Measurements from ENCODE around the gene VSIG8. TPM values are rescaled to one million over a fixed set of nuclear protein-coding genes. Genes with fewer than 3 reads are reported as not detected.

VSIG8 gene
- total RNA-seq, 1 experiment from 2014 or later, result not detected

GRCh38 chr1:159841749-159842148, 20.7 kb downstream of the VSIG8 start:
- intact Hi-C loops (cut with micrococcal nuclease; ENCODE audit: unreplicated experiment), result no loop called here
- H3K9me3 ChIP-seq (ENCODE audit: low read depth, low read length, poor library complexity, severe bottlenecking), result no peaks in the 10 kb centered on the region
- no peaks in the 10 kb centered on the region for H3K36me3 ChIP-seq (ENCODE audit: insufficient read depth, low read length, poor library complexity, severe bottlenecking)
- BruUV-seq (replicated peaks), result no TSS peak
- H3K27me3 ChIP-seq (replicated peaks; ENCODE audit: insufficient read depth, low read depth, low read length, poor library complexity), result no peaks in the 10 kb centered on the region
- CTCF ChIA-PET, result no interaction called here
- no peak for DNase-seq (ENCODE audit: low spot score)
- POLR2A ChIA-PET (ENCODE audit: low non-redundant PET), result no interaction called here
- H3K4me3 ChIP-seq (ENCODE audit: low read depth, low read length, poor library complexity, severe bottlenecking), result no peak overlapping the region
- peaks cover 17% of the 10 kb centered on the region for H3K4me1 ChIP-seq (ENCODE audit: insufficient read depth, low read length, poor library complexity, severe bottlenecking)
- TF ChIP-seq CTCF (conservative IDR thresholded peaks at IDR 0.05; ENCODE audit: low read depth, low read length) (no peak), EZH2 (IDR thresholded peaks at IDR 0.05; ENCODE audit: borderline replicate concordance, low read depth, low read length, poor library complexity, severe bottlenecking) (no peak)
- H3K27ac ChIP-seq (ENCODE audit: low read depth, low read length, poor library complexity, severe bottlenecking), result peak overlapping the region; percentile 29

DNA sequence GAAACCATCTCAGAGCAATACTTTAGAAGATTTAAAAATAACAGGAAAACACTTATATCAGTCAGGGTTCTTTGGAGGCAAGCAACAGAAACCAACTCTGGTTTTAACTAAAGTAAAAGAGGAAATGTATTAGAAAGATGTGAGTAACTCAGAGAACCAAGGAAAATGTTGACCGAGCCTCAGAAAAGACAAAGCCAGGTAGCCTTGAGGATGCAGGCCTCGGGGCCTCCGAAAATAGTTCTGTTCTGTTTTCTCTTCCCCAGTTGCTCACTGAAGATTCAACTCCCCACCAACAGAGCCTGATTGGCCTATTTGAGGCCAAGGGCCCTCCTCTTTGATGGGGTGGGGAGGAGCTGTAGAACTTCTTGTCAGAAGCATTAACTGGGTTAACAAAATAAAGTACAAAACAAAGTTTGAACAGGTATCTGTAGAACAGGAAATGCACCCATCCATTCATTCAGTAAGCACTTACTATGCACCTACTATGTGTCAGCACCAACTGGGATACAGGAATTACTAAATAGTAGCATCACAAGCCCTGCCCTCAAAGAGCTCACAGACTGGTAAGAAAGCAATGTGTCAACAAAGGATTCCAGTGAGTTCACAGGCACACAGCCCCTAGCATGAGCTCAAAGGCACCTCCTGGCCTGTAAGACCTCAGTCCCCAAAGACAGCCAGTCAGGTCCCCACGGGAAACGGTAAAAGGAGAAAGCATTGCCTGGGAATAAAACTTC, 23.2 kb downstream of the VSIG8 start:
- TF ChIP-seq CTCF (conservative IDR thresholded peaks at IDR 0.05; ENCODE audit: low read depth, low read length), result no peak
- TF ChIP-seq EZH2 (IDR thresholded peaks at IDR 0.05; ENCODE audit: borderline replicate concordance, low read depth, low read length, poor library complexity, severe bottlenecking), result no peak
- Histone ChIP-seq H3K9me3 (ENCODE audit: low read depth, low read length, poor library complexity, severe bottlenecking) (no peaks in the 10 kb centered on the region), H3K4me3 (ENCODE audit: low read depth, low read length, poor library complexity, severe bottlenecking) (no peak overlapping the region), H3K27me3 (replicated peaks; ENCODE audit: insufficient read depth, low read depth, low read length, poor library complexity) (no peaks in the 10 kb centered on the region), H3K36me3 (ENCODE audit: insufficient read depth, low read length, poor library complexity, severe bottlenecking) (no peaks in the 10 kb centered on the region), H3K4me1 (ENCODE audit: insufficient read depth, low read length, poor library complexity, severe bottlenecking) (peaks cover 17% of the 10 kb centered on the region), H3K27ac (ENCODE audit: low read depth, low read length, poor library complexity, severe bottlenecking) (no peak overlapping the region)
- ChIA-PET CTCF (no interaction called here), POLR2A (ENCODE audit: low non-redundant PET) (no interaction called here)
- intact Hi-C loops (cut with micrococcal nuclease; ENCODE audit: unreplicated experiment), result no loop called here
- BruUV-seq (replicated peaks), result no TSS peak
- DNase-seq (ENCODE audit: low spot score), result no peak

GRCh38 chr1:159838715-159839114, 23.7 kb downstream of the VSIG8 start:
- no peaks in the 10 kb centered on the region for H3K9me3 ChIP-seq (ENCODE audit: low read depth, low read length, poor library complexity, severe bottlenecking)
- intact Hi-C loops (cut with micrococcal nuclease; ENCODE audit: unreplicated experiment), result no loop called here
- BruUV-seq (replicated peaks), result no TSS peak
- TF ChIP-seq EZH2 (IDR thresholded peaks at IDR 0.05; ENCODE audit: borderline replicate concordance, low read depth, low read length, poor library complexity, severe bottlenecking), result no peak
- no peak for TF ChIP-seq CTCF (conservative IDR thresholded peaks at IDR 0.05; ENCODE audit: low read depth, low read length)
- no peaks in the 10 kb centered on the region for H3K27me3 ChIP-seq (replicated peaks; ENCODE audit: insufficient read depth, low read depth, low read length, poor library complexity)
- DNase-seq (ENCODE audit: low spot score), result no peak
- H3K4me3 ChIP-seq (ENCODE audit: low read depth, low read length, poor library complexity, severe bottlenecking), result no peak overlapping the region
- H3K27ac ChIP-seq (ENCODE audit: low read depth, low read length, poor library complexity, severe bottlenecking), result no peak overlapping the region
- CTCF ChIA-PET, result no interaction called here
- H3K36me3 ChIP-seq (ENCODE audit: insufficient read depth, low read length, poor library complexity, severe bottlenecking), result no peaks in the 10 kb centered on the region
- H3K4me1 ChIP-seq (ENCODE audit: insufficient read depth, low read length, poor library complexity, severe bottlenecking), result peaks cover 13% of the 10 kb centered on the region
- POLR2A ChIA-PET (ENCODE audit: low non-redundant PET), result no interaction called here

All from A673 (cell line).